Natural killer cell (primary cell): ENCODE results near the gene ZNF467. TPM values are rescaled to one million over a fixed set of nuclear protein-coding genes. Genes with fewer than 3 reads are reported as not detected.

ENCODE experiments used
- ATAC-seq, 3 donors: fragments of 150-1000 bp in 2 of 3; fragments of 200-7000 bp in 1 of 3; cut with Tn5 transposase; 1 replicate in 1 of 3; 2 replicates in 2 of 3; pipeline ENCODE4 v1.10.0; 2021; ENCODE audit warnings: mild to moderate bottlenecking in 2 of 3, moderate library complexity in 2 of 3
- DNase-seq, 2 donors: peaks; one replicate each; pipeline versions ENCODE4 v3.0.0 to v3.0.0-alpha.2; 2013 to 2021; ENCODE audit warnings: mixed read lengths in 1 of 2
- H3K27ac ChIP-seq: one replicate; pipeline ENCODE4 v1.5.1; 2013; ENCODE audit warnings: mild to moderate bottlenecking, low read length
- H3K27me3 ChIP-seq: one replicate; pipeline ENCODE4 v1.6.1; 2013; ENCODE audit warnings: low read length; ENCODE audit not compliant: control insufficient read depth, insufficient read depth
- H3K36me3 ChIP-seq: one replicate; pipeline ENCODE4 v1.6.1; 2013; ENCODE audit warnings: low read length; ENCODE audit not compliant: control insufficient read depth, insufficient read depth
- H3K4me1 ChIP-seq: one replicate; pipeline ENCODE4 v1.6.1; 2013; ENCODE audit warnings: low read length; ENCODE audit not compliant: control insufficient read depth, insufficient read depth
- H3K4me3 ChIP-seq: one replicate; pipeline ENCODE4 v1.5.1; 2013; ENCODE audit warnings: low read length
- H3K9me3 ChIP-seq: one replicate; pipeline ENCODE4 v1.6.1; 2013; ENCODE audit warnings: low read length; ENCODE audit not compliant: control insufficient read depth, insufficient read depth
- H3K27ac Mint-ChIP-seq, 2 donors: one replicate each; pipeline ENCODE4 v1.8.0; 2022; ENCODE audit warnings: mild to moderate bottlenecking in 2 of 2, mixed read lengths in 2 of 2, moderate library complexity in 1 of 2
- H3K27me3 Mint-ChIP-seq, 2 donors: one replicate each; pipeline ENCODE4 v1.8.0; 2022; ENCODE audit warnings: low read depth in 2 of 2, mixed read lengths in 2 of 2
- H3K36me3 Mint-ChIP-seq: one replicate; pipeline ENCODE4 v1.8.0; 2022; ENCODE audit warnings: mixed read lengths
- H3K4me1 Mint-ChIP-seq, 2 donors: one replicate each; pipeline ENCODE4 v1.8.0; 2022; ENCODE audit warnings: mixed read lengths in 2 of 2
- H3K4me3 Mint-ChIP-seq: one replicate; pipeline ENCODE4 v1.8.0; 2022; ENCODE audit warnings: mild to moderate bottlenecking, moderate library complexity, mixed read lengths
- H3K9me3 Mint-ChIP-seq, 2 donors: one replicate each; pipeline ENCODE4 v1.8.0; 2022; ENCODE audit warnings: mixed read lengths in 2 of 2
- CTCF ChIP-seq: fragments of 200-600 bp; IDR thresholded peaks from one replicate; pipeline ENCODE4 v1.8.0; 2022; ENCODE audit warnings: antibody characterized with exemption
- WGBS: methylation state at CpG from one replicate; pipeline ENCODE4 v1.1.7; 2013; ENCODE audit warnings: missing lambda C conversion rate; ENCODE audit not compliant: insufficient coverage; 5-methylcytosine and 5-hydroxymethylcytosine counted together
- intact Hi-C: fragments of 100-400 bp; cut with micrococcal nuclease; formaldehyde crosslinking; loops from one replicate; pipeline ENCODE4 v1.14.2; 2022
- total RNA-seq, 4 donors: library from RNA; stranded (reverse); fragments of 120-200 nt in 1 of 4; gene quantifications; one replicate each; pipeline versions ENCODE4 v1.2.3 to v1.2.4, GENCODE V29; 2013 to 2022

The ZNF467 gene
- total RNA-seq, 3 donors from 2014 or later (not counting 1 experiment from before 2014, with no cell fraction given) = 2.8 to 5.4 (median 3.7) TPM

GRCh38 chr7:149778696-149779501 is 5.5 kb upstream of the ZNF467 start:
- ATAC-seq = no peak
- intact Hi-C loops = no loop called here
- Histone ChIP-seq H3K4me3 (no peak overlapping the region), H3K4me1 (peaks cover 4% of the 10 kb centered on the region), H3K27me3 (no peaks in the 10 kb centered on the region), H3K27ac (no peak overlapping the region), H3K36me3 (no peaks in the 10 kb centered on the region), H3K9me3 (no peaks in the 10 kb centered on the region)
- no peaks in the 10 kb centered on the region for H3K36me3 Mint-ChIP-seq
- TF ChIP-seq CTCF = no peak
- DNase-seq = no peak
- H3K9me3 Mint-ChIP-seq = no peaks in the 10 kb centered on the region
- no peak overlapping the region for H3K4me3 Mint-ChIP-seq
- peaks cover 0 to 16% of the 10 kb centered on the region in 2 donors for H3K4me1 Mint-ChIP-seq
- 83% methylated on average over 10 of the region's 11 CpGs for WGBS
- H3K27me3 Mint-ChIP-seq = no peaks in the 10 kb centered on the region
- H3K27ac Mint-ChIP-seq = no peak overlapping the region

- no peak overlapping the region for H3K4me3 ChIP-seq
- Mint-ChIP-seq H3K4me1 (peaks cover 0 to 16% of the 10 kb centered on the region in 2 donors), H3K9me3 (no peaks in the 10 kb centered on the region), H3K4me3 (no peak overlapping the region), H3K27me3 (no peaks in the 10 kb centered on the region), H3K27ac (no peak overlapping the region), H3K36me3 (no peaks in the 10 kb centered on the region)
- H3K27ac ChIP-seq = no peak overlapping the region
- WGBS = 85% methylated on average over 5 of the region's 5 CpGs
- peaks cover 9% of the 10 kb centered on the region for H3K4me1 ChIP-seq
- H3K27me3 ChIP-seq = no peaks in the 10 kb centered on the region
- TF ChIP-seq CTCF = no peak
- H3K9me3 ChIP-seq = no peaks in the 10 kb centered on the region
- H3K36me3 ChIP-seq = no peaks in the 10 kb centered on the region
- DNase-seq (no peak), ATAC-seq (no peak)
- intact Hi-C loops = no loop called here
These were observed 4.9 kb upstream of the ZNF467 start for GRCh38 chr7:149778327-149778637.

GRCh38 chr7:149777551-149778326 is 4.4 kb upstream of the ZNF467 start:
- H3K4me3 ChIP-seq = no peak overlapping the region
- no peaks in the 10 kb centered on the region for H3K9me3 ChIP-seq
- H3K4me1 ChIP-seq = peaks cover 12% of the 10 kb centered on the region
- DNase-seq = no peak
- no peak for TF ChIP-seq CTCF
- Mint-ChIP-seq H3K27ac (no peak overlapping the region), H3K36me3 (no peaks in the 10 kb centered on the region), H3K27me3 (no peaks in the 10 kb centered on the region), H3K4me3 (no peak overlapping the region), H3K4me1 (peaks cover 0 to 21% of the 10 kb centered on the region in 2 donors), H3K9me3 (no peaks in the 10 kb centered on the region)
- H3K36me3 ChIP-seq = no peaks in the 10 kb centered on the region
- intact Hi-C loops = no loop called here
- no peak overlapping the region for H3K27ac ChIP-seq
- ATAC-seq = no peak
- H3K27me3 ChIP-seq = no peaks in the 10 kb centered on the region
- 92% methylated on average over 19 of the region's 19 CpGs for WGBS
